Neuronal stem cell (in vitro differentiated cells): ENCODE data around the gene EVX1.

ENCODE experiments used
- DNase-seq: peaks from one replicate; pipeline ENCODE4 v3.0.0-alpha.2; 2013; ENCODE audit warnings: low spot score
- H2AFZ ChIP-seq: one replicate; pipeline ENCODE4 v1.6.1; 2013; ENCODE audit warnings: mild to moderate bottlenecking, low read length, inconsistent platforms
- H2AK5ac ChIP-seq: 2 replicates; pipeline ENCODE4 v1.6.1; 2013; ENCODE audit warnings: low read depth, mild to moderate bottlenecking, inconsistent platforms, low read length, moderate library complexity, mixed read lengths
- H2BK120ac ChIP-seq: 2 replicates; pipeline ENCODE4 v1.6.1; 2013; ENCODE audit warnings: low read depth, mild to moderate bottlenecking, inconsistent platforms, low read length, moderate library complexity, mixed read lengths
- H2BK12ac ChIP-seq: one replicate; pipeline ENCODE4 v1.6.1; 2013; ENCODE audit warnings: low read length, inconsistent platforms
- H2BK15ac ChIP-seq: 2 replicates; pipeline ENCODE4 v1.6.1; 2013; ENCODE audit warnings: mild to moderate bottlenecking, low read length, inconsistent platforms, mixed read lengths
- H2BK5ac ChIP-seq: one replicate; pipeline ENCODE4 v1.6.1; 2013; ENCODE audit warnings: inconsistent platforms, mild to moderate bottlenecking, low read length, moderate library complexity
- H3K14ac ChIP-seq: one replicate; pipeline ENCODE4 v1.6.1; 2013; ENCODE audit warnings: low read length, inconsistent platforms
- H3K18ac ChIP-seq: 2 replicates; pipeline ENCODE4 v1.6.1; 2013; ENCODE audit warnings: low read length, inconsistent platforms
- H3K23ac ChIP-seq: 2 replicates; pipeline ENCODE4 v1.6.1; 2013; ENCODE audit warnings: low read depth, mild to moderate bottlenecking, mixed read lengths, low read length, inconsistent platforms; ENCODE audit not compliant: poor library complexity
- H3K27ac ChIP-seq: replicated peaks from 3 replicates; pipeline ENCODE4 v1.5.1; 2013; ENCODE audit warnings: low read length, inconsistent platforms
- H3K27me3 ChIP-seq, 3 experiments: 2 replicates each; pipeline ENCODE4 v1.6.1; 2013; ENCODE audit warnings: low read length in 3 of 3, mild to moderate bottlenecking in 2 of 3, inconsistent platforms in 1 of 3, low read depth in 1 of 3, mixed read lengths in 1 of 3, moderate library complexity in 1 of 3; ENCODE audit not compliant: control insufficient read depth in 3 of 3, insufficient read depth in 3 of 3
- H3K36me3 ChIP-seq, 2 donors: replicated peaks in 1 of 2; 2 replicates each; pipeline ENCODE4 v1.6.1; 2013; ENCODE audit warnings: low read length in 2 of 2; ENCODE audit not compliant: control insufficient read depth in 2 of 2, insufficient read depth in 2 of 2
- H3K4ac ChIP-seq: 2 replicates; pipeline ENCODE4 v1.6.1; 2013; ENCODE audit warnings: inconsistent platforms, mild to moderate bottlenecking, low read length, moderate library complexity
- H3K4me1 ChIP-seq, 2 donors: 1 replicate in 1 of 2; 2 replicates in 1 of 2; pipeline ENCODE4 v1.6.1; 2013; ENCODE audit warnings: low read length in 2 of 2, low read depth in 1 of 2; ENCODE audit not compliant: control insufficient read depth in 2 of 2, insufficient read depth in 1 of 2
- H3K4me2 ChIP-seq: one replicate; pipeline ENCODE4 v1.6.1; 2013; ENCODE audit warnings: mild to moderate bottlenecking, low read length, inconsistent platforms; ENCODE audit not compliant: insufficient read depth, poor library complexity, severe bottlenecking
- H3K4me3 ChIP-seq, 2 donors: 2 replicates each; pipeline ENCODE4 v1.5.1; 2013; ENCODE audit warnings: low read length in 2 of 2, mild to moderate bottlenecking in 2 of 2, inconsistent platforms in 1 of 2, moderate library complexity in 1 of 2
- H3K79me1 ChIP-seq: one replicate; pipeline ENCODE4 v1.6.1; 2013; ENCODE audit warnings: low read depth, mild to moderate bottlenecking, inconsistent platforms, low read length, moderate library complexity
- H3K9ac ChIP-seq: one replicate; pipeline ENCODE4 v1.6.1; 2013; ENCODE audit warnings: mild to moderate bottlenecking, low read depth, low read length, inconsistent platforms; ENCODE audit not compliant: poor library complexity
- H3K9me3 ChIP-seq, 2 donors: replicated peaks in 1 of 2; 2 replicates each; pipeline versions ENCODE3 to v1.6.1; 2013; ENCODE audit warnings: low read length in 2 of 2, mild to moderate bottlenecking in 2 of 2, inconsistent platforms in 1 of 2, low read depth in 1 of 2, mixed read lengths in 1 of 2, moderate library complexity in 1 of 2; ENCODE audit not compliant: control insufficient read depth in 2 of 2, insufficient read depth in 1 of 2
- H4K8ac ChIP-seq: one replicate; pipeline ENCODE4 v1.6.1; 2013; ENCODE audit warnings: low read depth, mild to moderate bottlenecking, inconsistent platforms, low read length, moderate library complexity
- H4K91ac ChIP-seq: one replicate; pipeline ENCODE4 v1.6.1; 2013; ENCODE audit warnings: low read length, low read depth, mild to moderate bottlenecking, inconsistent platforms; ENCODE audit not compliant: poor library complexity
- WGBS, 2 donors: extraction: QIAGEN DNeasy Blood & Tissue Kit; methylation state at CpG; one replicate each; pipeline ENCODE4 v1.1.7; 2013; ENCODE audit warnings: missing lambda C conversion rate in 2 of 2, mixed read lengths in 1 of 2; ENCODE audit not compliant: insufficient read length in 2 of 2, insufficient replicate concordance in 1 of 2; ENCODE audit errors: extremely low coverage in 2 of 2; 5-methylcytosine and 5-hydroxymethylcytosine counted together

EVX1 gene

GRCh38 chr7:27220440-27220955, 22.1 kb upstream of the EVX1 start:
- Histone ChIP-seq H3K23ac (peak overlapping the region; percentile 43), H4K91ac (no peak overlapping the region), H2BK15ac (no peak overlapping the region), H3K9me3 (peaks cover 0 to 4% of the 10 kb centered on the region in 2 donors), H3K4me2 (no peak overlapping the region), H2AK5ac (no peak overlapping the region), H3K18ac (peak overlapping the region; percentile 28), H4K8ac (no peak overlapping the region), H3K36me3 (no peaks in the 10 kb centered on the region), H3K14ac (no peak overlapping the region), H3K4me1 (no peaks in the 10 kb centered on the region), H2AFZ (no peak overlapping the region), H2BK120ac (no peak overlapping the region), H2BK12ac (peak overlapping the region; percentile 58), H3K9ac (no peak overlapping the region), H2BK5ac (no peak overlapping the region), H3K27ac (no peak overlapping the region), H3K4me3 (no peak overlapping the region), H3K4ac (no peak overlapping the region), H3K79me1 (no peaks in the 10 kb centered on the region), H3K27me3 (peaks cover 22 to 91% (median 67%) of the 10 kb centered on the region in 3 experiments)
- WGBS, 2 donors: no CpG with 5 or more reads among the region's 45 CpGs
- no peak for DNase-seq

GRCh38 chr7:27221201-27221797, 21.3 kb upstream of the EVX1 start:
- Histone ChIP-seq H4K91ac (no peak overlapping the region), H3K36me3 (no peaks in the 10 kb centered on the region), H2BK12ac (no peak overlapping the region), H2BK120ac (no peak overlapping the region), H3K4ac (no peak overlapping the region), H3K14ac (no peak overlapping the region), H2AFZ (no peak overlapping the region), H2BK5ac (no peak overlapping the region), H2AK5ac (no peak overlapping the region), H3K27me3 (peaks cover 22 to 91% (median 67%) of the 10 kb centered on the region in 3 experiments), H3K4me2 (no peak overlapping the region), H3K27ac (no peak overlapping the region), H3K9me3 (peaks cover 0 to 4% of the 10 kb centered on the region in 2 donors), H3K79me1 (no peaks in the 10 kb centered on the region), H3K4me1 (no peaks in the 10 kb centered on the region), H3K4me3 (no peak overlapping the region), H4K8ac (no peak overlapping the region), H3K18ac (no peak overlapping the region), H2BK15ac (no peak overlapping the region), H3K9ac (no peak overlapping the region), H3K23ac (no peak overlapping the region)
- no peak for DNase-seq
- WGBS, 2 donors: no CpG with 5 or more reads among the region's 3 CpGs

GRCh38 chr7:27223941-27224575, 18.5 kb upstream of the EVX1 start:
- Histone ChIP-seq H3K18ac (no peak overlapping the region), H2AFZ (no peak overlapping the region), H3K4me1 (no peaks in the 10 kb centered on the region), H3K4ac (no peak overlapping the region), H3K4me2 (no peak overlapping the region), H4K8ac (no peak overlapping the region), H3K36me3 (no peaks in the 10 kb centered on the region), H3K9me3 (peaks cover 0 to 4% of the 10 kb centered on the region in 2 donors), H4K91ac (no peak overlapping the region), H2AK5ac (no peak overlapping the region), H3K27ac (no peak overlapping the region), H2BK5ac (no peak overlapping the region), H2BK12ac (no peak overlapping the region), H2BK120ac (no peak overlapping the region), H3K9ac (no peak overlapping the region), H3K4me3 (no peak overlapping the region), H3K14ac (no peak overlapping the region), H2BK15ac (no peak overlapping the region), H3K79me1 (no peaks in the 10 kb centered on the region), H3K27me3 (peaks cover 22 to 90% (median 65%) of the 10 kb centered on the region in 3 experiments), H3K23ac (no peak overlapping the region)
- DNase-seq: no peak

GRCh38 chr7:27224983-27225934, 17.3 kb upstream of the EVX1 start:
- no peak overlapping the region for H3K27ac ChIP-seq
- no peak overlapping the region for H4K91ac ChIP-seq
- no peak overlapping the region for H4K8ac ChIP-seq
- peaks cover 0 to 2% of the 10 kb centered on the region in 2 donors for H3K9me3 ChIP-seq
- no peak overlapping the region for H3K4ac ChIP-seq
- no peak overlapping the region for H2BK5ac ChIP-seq
- H3K4me2 ChIP-seq: peak overlapping the region; percentile 30
- H3K14ac ChIP-seq: no peak overlapping the region
- no peak overlapping the region for H3K4me3 ChIP-seq
- no peak overlapping the region for H3K9ac ChIP-seq
- no CpG with 5 or more reads among the region's 61 CpGs for WGBS, 2 donors
- DNase-seq: peak; percentile 39
- H2BK15ac ChIP-seq: no peak overlapping the region
- no peaks in the 10 kb centered on the region for H3K79me1 ChIP-seq
- no peak overlapping the region for H3K23ac ChIP-seq
- no peak overlapping the region for H2AK5ac ChIP-seq
- H3K4me1 ChIP-seq: no peaks in the 10 kb centered on the region
- H2AFZ ChIP-seq: peak overlapping the region; percentile 53
- H3K27me3 ChIP-seq: peaks cover 14 to 89% (median 58%) of the 10 kb centered on the region in 3 experiments
- no peak overlapping the region for H3K18ac ChIP-seq
- H2BK12ac ChIP-seq: no peak overlapping the region
- no peak overlapping the region for H2BK120ac ChIP-seq
- no peaks in the 10 kb centered on the region for H3K36me3 ChIP-seq
